Fibroblast of villous mesenchyme (primary cell): ENCODE results near the gene CTDSPL. TPM values are rescaled to one million over a fixed set of nuclear protein-coding genes. Genes with fewer than 3 reads are reported as not detected.

Experiments
- DNase-seq: peaks from one replicate; pipeline ENCODE4 v3.0.0-alpha.2; 2010; ENCODE audit warnings: low read depth
- H3K4me3 ChIP-seq: 2 replicates; pipeline ENCODE4 v1.5.1; 2011; ENCODE audit warnings: low read depth, mild to moderate bottlenecking, low read length
- total RNA-seq: library from RNA; depleted of rRNA; stranded (reverse); fragments of >200 nt; gene quantifications from 2 replicates; pipeline ENCODE4 v1.2.3, GENCODE V29; 2012
- TF ChIP-seq, protein P1 (sequence below): IDR thresholded peaks from 2 replicates; pipeline ENCODE4 v1.5.1; 2012; ENCODE audit warnings: low read depth, mild to moderate bottlenecking, low read length; ENCODE audit not compliant: insufficient read depth

Gene CTDSPL
- total RNA-seq, 1 donor: 61.7 TPM

DNA sequence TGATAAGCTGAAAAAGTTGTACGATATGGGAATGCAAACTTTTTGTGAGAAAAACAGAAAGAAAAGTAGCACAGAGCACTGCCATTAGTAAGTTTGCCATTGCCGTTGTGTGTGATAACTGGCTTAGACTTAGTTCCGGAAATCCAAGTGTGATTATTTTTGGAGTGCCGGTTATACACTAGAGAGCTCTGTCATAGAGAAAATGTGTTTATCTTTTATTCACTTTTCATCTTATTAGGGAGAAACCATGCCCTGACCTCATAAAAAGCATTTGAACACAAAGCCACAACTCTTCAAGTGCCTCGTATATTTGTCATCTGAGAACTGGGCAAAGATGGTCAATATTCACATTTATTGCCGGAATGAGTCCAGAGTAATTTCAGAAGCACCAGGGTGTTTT is 36.1 kb downstream of the CTDSPL start:
- no peak for DNase-seq
- TF ChIP-seq, protein P1, sequence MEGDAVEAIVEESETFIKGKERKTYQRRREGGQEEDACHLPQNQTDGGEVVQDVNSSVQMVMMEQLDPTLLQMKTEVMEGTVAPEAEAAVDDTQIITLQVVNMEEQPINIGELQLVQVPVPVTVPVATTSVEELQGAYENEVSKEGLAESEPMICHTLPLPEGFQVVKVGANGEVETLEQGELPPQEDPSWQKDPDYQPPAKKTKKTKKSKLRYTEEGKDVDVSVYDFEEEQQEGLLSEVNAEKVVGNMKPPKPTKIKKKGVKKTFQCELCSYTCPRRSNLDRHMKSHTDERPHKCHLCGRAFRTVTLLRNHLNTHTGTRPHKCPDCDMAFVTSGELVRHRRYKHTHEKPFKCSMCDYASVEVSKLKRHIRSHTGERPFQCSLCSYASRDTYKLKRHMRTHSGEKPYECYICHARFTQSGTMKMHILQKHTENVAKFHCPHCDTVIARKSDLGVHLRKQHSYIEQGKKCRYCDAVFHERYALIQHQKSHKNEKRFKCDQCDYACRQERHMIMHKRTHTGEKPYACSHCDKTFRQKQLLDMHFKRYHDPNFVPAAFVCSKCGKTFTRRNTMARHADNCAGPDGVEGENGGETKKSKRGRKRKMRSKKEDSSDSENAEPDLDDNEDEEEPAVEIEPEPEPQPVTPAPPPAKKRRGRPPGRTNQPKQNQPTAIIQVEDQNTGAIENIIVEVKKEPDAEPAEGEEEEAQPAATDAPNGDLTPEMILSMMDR: no peak

GRCh38 chr3:37898424-37898823 is 36.7 kb downstream of the CTDSPL start:
- H3K4me3 ChIP-seq: no peak overlapping the region
- TF ChIP-seq, protein P1: no peak

More for the DNA sequence above, 36.1 kb downstream of the CTDSPL start:
- H3K4me3 ChIP-seq: no peak overlapping the region

DNA sequence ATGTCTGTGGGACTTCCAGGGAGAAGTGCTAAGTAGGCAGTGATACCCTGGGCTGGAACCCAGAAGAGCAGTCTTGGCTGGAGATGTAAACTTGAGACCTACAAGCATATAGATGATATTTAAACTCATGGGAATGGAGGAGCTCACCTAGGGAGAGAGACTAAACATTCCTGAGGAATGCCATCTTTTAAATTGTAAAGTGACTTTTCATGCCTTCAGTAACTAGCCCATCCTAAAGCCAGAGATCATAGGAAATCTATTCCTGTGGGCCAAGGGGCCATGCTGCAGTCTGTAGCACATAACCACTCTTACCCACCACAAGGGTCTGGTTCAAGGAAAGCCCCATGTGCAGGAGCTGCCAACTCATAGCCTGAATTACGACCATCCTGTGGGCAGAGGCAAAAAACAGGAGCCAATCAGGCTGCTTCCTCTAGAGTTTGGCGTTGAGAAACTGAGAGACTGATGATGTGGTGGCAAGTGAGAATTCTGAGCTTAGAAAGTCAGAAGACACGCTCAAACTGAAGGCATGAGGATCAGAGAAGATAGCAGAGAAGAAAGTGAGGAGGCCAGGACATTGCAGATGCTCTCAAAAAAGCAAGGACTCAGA is 37.5 kb downstream of the CTDSPL start:
- no peak for DNase-seq
- TF ChIP-seq, protein P1: no peak
- no peak overlapping the region for H3K4me3 ChIP-seq

More at GRCh38 chr3:37898424-37898823, 36.7 kb downstream of the CTDSPL start:
- DNase-seq: no peak

GRCh38 chr3:37899711-37900306 is 38.1 kb downstream of the CTDSPL start:
- TF ChIP-seq, protein P1: no peak
- DNase-seq: no peak

GRCh38 chr3:37901721-37902120 is 40.0 kb downstream of the CTDSPL start:
- no peak for DNase-seq
- H3K4me3 ChIP-seq: no peak overlapping the region
- TF ChIP-seq, protein P1: no peak

More at GRCh38 chr3:37899711-37900306, 38.1 kb downstream of the CTDSPL start:
- no peak overlapping the region for H3K4me3 ChIP-seq

- TF ChIP-seq, protein P1: no peak
- H3K4me3 ChIP-seq: no peak overlapping the region
- DNase-seq: no peak
These were observed 41.0 kb downstream of the CTDSPL start for GRCh38 chr3:37902674-37903073.
